OCI-LY7 (cell line): ENCODE data around the gene KIAA1328. TPM values are rescaled to one million over a fixed set of nuclear protein-coding genes. Genes with fewer than 3 reads are reported as not detected.

Experiments
- BruUV-seq: library from RNA; stranded (reverse); fragments of 400-500 nt; replicated peaks from 2 replicates; lab custom pipeline; 2021; lab: Mats Ljungman, UMichigan
- CTCF ChIA-PET: fragments of 300-600 bp; sonication (Branson Sonifier 250); formaldehyde crosslinking; loops from one replicate; lab custom pipeline; 2022; ENCODE audit warnings: antibody characterized with exemption; ENCODE audit not compliant: unreplicated experiment; lab: Charles Lee
- POLR2A ChIA-PET: fragments of 300-600 bp; sonication (Branson Sonifier 250); formaldehyde crosslinking; loops from one replicate; lab custom pipeline; 2022; ENCODE audit warnings: antibody characterized with exemption; lab: Charles Lee
- DNase-seq: peaks from one replicate; pipeline ENCODE4 v3.0.0-alpha.2; 2015; ENCODE audit warnings: low spot score
- H2AFZ ChIP-seq: fragments of 200-600 bp; sonication (generic), shearing (Covaris generic); 2 replicates; pipeline ENCODE4 v1.6.1; 2014; ENCODE audit warnings: mild to moderate bottlenecking, antibody characterized with exemption, low read length, moderate library complexity
- H3K27ac ChIP-seq: fragments of 200-600 bp; sonication (generic); 2 replicates; pipeline ENCODE4 v1.5.1; 2014; ENCODE audit warnings: mixed run types, low read depth, mild to moderate bottlenecking, moderate library complexity, low read length, inconsistent platforms; ENCODE audit not compliant: poor library complexity, severe bottlenecking
- H3K36me3 ChIP-seq: fragments of 200-600 bp; sonication (generic); 2 replicates; pipeline ENCODE4 v1.6.1; 2014; ENCODE audit warnings: mild to moderate bottlenecking, antibody characterized with exemption, low read length, moderate library complexity, mixed read lengths; ENCODE audit not compliant: insufficient read depth
- H3K4me1 ChIP-seq: fragments of 200-600 bp; sonication (generic); 2 replicates; pipeline ENCODE4 v1.5.1; 2014; ENCODE audit warnings: mild to moderate bottlenecking, low read length; ENCODE audit not compliant: insufficient read depth, poor library complexity, severe bottlenecking
- H3K4me2 ChIP-seq: fragments of 200-600 bp; sonication (generic); 2 replicates; pipeline ENCODE4 v1.6.1; 2014; ENCODE audit warnings: mild to moderate bottlenecking, low read length
- H3K4me3 ChIP-seq: fragments of 200-600 bp; sonication (generic); 2 replicates; pipeline ENCODE4 v1.5.1; 2014; ENCODE audit warnings: mild to moderate bottlenecking, low read depth, low read length; ENCODE audit not compliant: poor library complexity, severe bottlenecking
- H3K79me2 ChIP-seq: fragments of 200-600 bp; sonication (generic); 2 replicates; pipeline ENCODE4 v1.6.1; 2016; ENCODE audit warnings: low read depth, mild to moderate bottlenecking, low read length, moderate library complexity, mixed read lengths; ENCODE audit not compliant: insufficient read depth
- H3K9me2 ChIP-seq: fragments of 200-600 bp; sonication (generic); 2 replicates; pipeline ENCODE4 v1.6.1; 2016; ENCODE audit warnings: mild to moderate bottlenecking, low read length, mixed read lengths; ENCODE audit not compliant: insufficient read depth
- H3K9me3 ChIP-seq: fragments of 200-600 bp; sonication (generic); 2 replicates; pipeline ENCODE4 v1.6.1; 2014; ENCODE audit warnings: mild to moderate bottlenecking, mixed run types, low read length, mixed read lengths
- H4K20me1 ChIP-seq: fragments of 200-600 bp; sonication (generic); 2 replicates; pipeline ENCODE4 v1.6.1; 2014; ENCODE audit warnings: mild to moderate bottlenecking, antibody characterized with exemption, low read length, moderate library complexity, mixed read lengths; ENCODE audit not compliant: insufficient read depth
- CTCF ChIP-seq: fragments of 200-600 bp; sonication (generic); conservative IDR thresholded peaks from 2 replicates; pipeline ENCODE4 v1.5.1; 2014; ENCODE audit warnings: mild to moderate bottlenecking, antibody characterized with exemption, low read length, moderate library complexity, mixed read lengths
- EZH2phosphoT487 ChIP-seq: fragments of 200-600 bp; sonication (generic); IDR thresholded peaks from 2 replicates; pipeline ENCODE4 v1.6.1; 2018; ENCODE audit warnings: low read depth, borderline replicate concordance, mild to moderate bottlenecking, mixed run types, antibody characterized with exemption, low read length, moderate library complexity, mixed read lengths
- intact Hi-C: fragments of 100-400 bp; cut with micrococcal nuclease; formaldehyde crosslinking; loops from one replicate; pipeline ENCODE4 v1.10.0; 2022; ENCODE audit not compliant: unreplicated experiment
- total RNA-seq, 2 experiments: library from RNA; depleted of rRNA in 1 of 2; stranded (reverse); fragments of >200 nt in 1 of 2; shearing (Covaris generic) in 1 of 2; gene quantifications; 2 replicates each; pipeline ENCODE4 v1.2.3, GENCODE V29; 2014 to 2022

KIAA1328 gene
- total RNA-seq, 2 experiments from 2014 or later = 3.0 to 5.8 TPM

- Histone ChIP-seq H3K9me2 (no peaks in the 10 kb centered on the region), H4K20me1 (no peaks in the 10 kb centered on the region), H3K4me2 (no peak overlapping the region), H3K27ac (no peak overlapping the region), H3K4me1 (no peaks in the 10 kb centered on the region), H3K9me3 (no peaks in the 10 kb centered on the region), H3K36me3 (no peaks in the 10 kb centered on the region), H3K79me2 (no peaks in the 10 kb centered on the region), H2AFZ (no peak overlapping the region), H3K4me3 (no peak overlapping the region)
- BruUV-seq = no TSS peak
- intact Hi-C loops = loop anchor here (10.0 kb wide), 1 partner anchor 205 kb away; no protein-coding TSS in a partner anchor
- ChIA-PET POLR2A (no interaction called here), CTCF (no interaction called here)
- no peak for TF ChIP-seq EZH2phosphoT487
- DNase-seq = no peak
Observed at GRCh38 chr18:36889742-36890141, 60.8 kb downstream of the KIAA1328 start.

- TF ChIP-seq EZH2phosphoT487 (no peak), CTCF (no peak)
- BruUV-seq = no TSS peak
- intact Hi-C loops = loop anchor here (10.0 kb wide), 1 partner anchor 206 kb away; no protein-coding TSS in a partner anchor
- H3K4me1 ChIP-seq = no peaks in the 10 kb centered on the region
- H3K36me3 ChIP-seq = no peaks in the 10 kb centered on the region
- ChIA-PET POLR2A (no interaction called here), CTCF (no interaction called here)
- no peaks in the 10 kb centered on the region for H4K20me1 ChIP-seq
- no peak overlapping the region for H3K4me3 ChIP-seq
- no peak overlapping the region for H2AFZ ChIP-seq
- no peaks in the 10 kb centered on the region for H3K79me2 ChIP-seq
- H3K9me2 ChIP-seq = no peaks in the 10 kb centered on the region
- H3K27ac ChIP-seq = no peak overlapping the region
- no peaks in the 10 kb centered on the region for H3K9me3 ChIP-seq
- H3K4me2 ChIP-seq = no peak overlapping the region
- DNase-seq = no peak
Observed at GRCh38 chr18:36890598-36890997, 61.7 kb downstream of the KIAA1328 start.

GRCh38 chr18:36893227-36893626 is 64.3 kb downstream of the KIAA1328 start:
- H3K9me3 ChIP-seq = no peaks in the 10 kb centered on the region
- H3K36me3 ChIP-seq = no peaks in the 10 kb centered on the region
- H3K79me2 ChIP-seq = no peaks in the 10 kb centered on the region
- BruUV-seq = no TSS peak
- DNase-seq = no peak
- POLR2A ChIA-PET = interaction anchor here (0.6 kb wide), 1 partner anchor 64 kb away, joined by 3 read pairs; the partner anchor contains the start of gene KIAA1328
- no peak overlapping the region for H3K27ac ChIP-seq
- H4K20me1 ChIP-seq = no peaks in the 10 kb centered on the region
- no peaks in the 10 kb centered on the region for H3K9me2 ChIP-seq
- CTCF ChIA-PET = no interaction called here
- H2AFZ ChIP-seq = no peak overlapping the region
- no peaks in the 10 kb centered on the region for H3K4me1 ChIP-seq
- no peak overlapping the region for H3K4me2 ChIP-seq
- no peak overlapping the region for H3K4me3 ChIP-seq
- intact Hi-C loops = loop anchor here (10.0 kb wide), 1 partner anchor 208 kb away; no protein-coding TSS in a partner anchor
- TF ChIP-seq EZH2phosphoT487 (no peak), CTCF (no peak)
